GM12874 (cell line): ENCODE data around the gene SNORC.

Experiments used
- TF ChIP-seq, protein P1 (sequence below): IDR thresholded peaks from 2 replicates; pipeline ENCODE4 v1.5.1; 2011; ENCODE audit warnings: low read depth, mild to moderate bottlenecking, control low read depth, low read length, moderate library complexity; ENCODE audit not compliant: insufficient read depth

Gene SNORC

GRCh38 chr2:232888839-232889529 is 18.9 kb downstream of the SNORC start:
- TF ChIP-seq, protein P1, sequence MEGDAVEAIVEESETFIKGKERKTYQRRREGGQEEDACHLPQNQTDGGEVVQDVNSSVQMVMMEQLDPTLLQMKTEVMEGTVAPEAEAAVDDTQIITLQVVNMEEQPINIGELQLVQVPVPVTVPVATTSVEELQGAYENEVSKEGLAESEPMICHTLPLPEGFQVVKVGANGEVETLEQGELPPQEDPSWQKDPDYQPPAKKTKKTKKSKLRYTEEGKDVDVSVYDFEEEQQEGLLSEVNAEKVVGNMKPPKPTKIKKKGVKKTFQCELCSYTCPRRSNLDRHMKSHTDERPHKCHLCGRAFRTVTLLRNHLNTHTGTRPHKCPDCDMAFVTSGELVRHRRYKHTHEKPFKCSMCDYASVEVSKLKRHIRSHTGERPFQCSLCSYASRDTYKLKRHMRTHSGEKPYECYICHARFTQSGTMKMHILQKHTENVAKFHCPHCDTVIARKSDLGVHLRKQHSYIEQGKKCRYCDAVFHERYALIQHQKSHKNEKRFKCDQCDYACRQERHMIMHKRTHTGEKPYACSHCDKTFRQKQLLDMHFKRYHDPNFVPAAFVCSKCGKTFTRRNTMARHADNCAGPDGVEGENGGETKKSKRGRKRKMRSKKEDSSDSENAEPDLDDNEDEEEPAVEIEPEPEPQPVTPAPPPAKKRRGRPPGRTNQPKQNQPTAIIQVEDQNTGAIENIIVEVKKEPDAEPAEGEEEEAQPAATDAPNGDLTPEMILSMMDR = no peak

GRCh38 chr2:232889876-232890401 is 19.9 kb downstream of the SNORC start:
- TF ChIP-seq, protein P1 = no peak

DNA sequence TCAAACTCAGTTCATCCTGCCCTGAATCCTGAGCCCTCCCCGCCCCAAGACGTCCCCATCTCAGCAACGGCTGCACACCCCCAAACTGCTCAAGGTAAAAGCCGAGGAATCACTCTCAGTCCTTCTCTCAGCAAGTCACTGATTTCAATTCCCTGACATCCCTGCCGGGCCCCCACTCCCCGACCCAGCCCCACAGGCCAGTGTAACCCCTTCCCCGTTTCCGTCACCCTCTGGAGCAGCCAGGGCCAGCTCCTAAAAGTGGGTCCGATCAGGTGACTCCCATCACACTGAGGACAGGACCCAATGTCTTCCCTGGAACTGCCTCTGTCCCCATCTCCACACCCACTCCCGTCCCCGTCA is 20.5 kb downstream of the SNORC start:
- TF ChIP-seq, protein P1 = no peak

- TF ChIP-seq, protein P1 = no peak
These were observed 21.0 kb downstream of the SNORC start for GRCh38 chr2:232890896-232891601.

GRCh38 chr2:232891621-232892071 is 21.6 kb downstream of the SNORC start:
- TF ChIP-seq, protein P1 = no peak

- TF ChIP-seq, protein P1 = no peak
These were observed 22.2 kb downstream of the SNORC start for GRCh38 chr2:232892221-232892620.

DNA sequence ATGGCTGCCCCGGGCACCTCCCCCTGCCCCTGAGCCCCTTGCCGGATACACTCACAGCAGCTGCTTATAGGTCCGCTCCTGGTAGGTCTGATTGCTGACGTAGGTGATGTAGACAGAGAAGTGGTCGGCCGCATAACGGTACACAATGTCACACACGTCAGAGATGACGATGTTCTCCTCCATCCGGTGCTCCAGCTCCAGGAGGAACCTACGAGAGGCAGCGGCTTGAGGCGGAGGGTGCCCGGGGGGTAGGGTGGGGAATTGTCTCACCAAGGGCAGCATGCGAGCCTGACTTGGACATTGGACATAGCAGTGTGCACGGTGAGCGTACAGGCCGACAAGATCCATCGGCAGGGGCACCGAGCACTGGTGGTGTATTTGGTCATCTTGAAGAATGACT is 22.8 kb downstream of the SNORC start:
- TF ChIP-seq, protein P1 = no peak
